Measurements from ENCODE around the gene GNRHR. TPM values are rescaled to one million over a fixed set of nuclear protein-coding genes. Genes with fewer than 3 reads are reported as not detected.

GNRHR gene
- total RNA-seq, 1 experiment from 2014 or later = not detected

- intact Hi-C loops (cut with micrococcal nuclease; ENCODE audit: unreplicated experiment) = loop anchor here (1.0 to 5.0 kb wide), 3 partner anchors 27 to 156 kb away; partner anchors contain the start of gene CENPC
- peak within 1 kb of the TSS; percentile 94 for H3K27ac Mint-ChIP-seq (ENCODE audit: unreplicated experiment)
- H3K36me3 Mint-ChIP-seq (ENCODE audit: insufficient read depth, unreplicated experiment) = peaks cover 19% of the 10 kb centered on the region
- CTCF ChIA-PET = interaction anchor here (0.7 to 1.0 kb wide), 2 partner anchors 14 to 23 kb away, joined by 3 read pairs; no protein-coding TSS in a partner anchor
- no peaks in the 10 kb centered on the region for H3K36me3 ChIP-seq (ENCODE audit: control insufficient read depth, insufficient read depth, low read length)
- 0 out of 2 replicates have a peak, but pooled peaks cover 4% of the 10 kb centered on the region for H3K4me1 ChIP-seq
- peak; percentile 97 to 98 for DNase-seq
- peaks cover 12% of the 10 kb centered on the region for H3K4me1 Mint-ChIP-seq (ENCODE audit: low read depth, unreplicated experiment)
- peak in 1 of 2 experiments; percentile 27 for TF ChIP-seq CTCF (IDR thresholded peaks at IDR 0.05; ENCODE audit: insufficient read depth in 1 of 2, low read depth in 1 of 2, low read length in 1 of 2, severe bottlenecking in 1 of 2, unreplicated experiment in 1 of 2)
- H3K27me3 Mint-ChIP-seq (ENCODE audit: insufficient read depth, unreplicated experiment) = no peaks in the 10 kb centered on the region
- peak within 1 kb of the TSS; percentile 60 for H3K4me3 ChIP-seq (ENCODE audit: low read depth, low read length)
- no peaks in the 10 kb centered on the region for H3K9me3 Mint-ChIP-seq (ENCODE audit: unreplicated experiment)
- H3K4me3 Mint-ChIP-seq (ENCODE audit: unreplicated experiment) = peak within 1 kb of the TSS; percentile 90
- H3K9me3 ChIP-seq = no peaks in the 10 kb centered on the region
- POLR2A ChIA-PET = interaction anchor here (0.6 to 1.5 kb wide), 4 partner anchors 12 to 155 kb away, joined by 3 to 8 read pairs (median 3); partner anchors contain the start of gene CENPC
- no TSS peak for BruUV-seq (replicated peaks)
- H3K27me3 ChIP-seq (replicated peaks; ENCODE audit: control insufficient read depth, insufficient read depth, low read length) = no peaks in the 10 kb centered on the region
These were observed 53.3 kb downstream of the GNRHR start, which contains the start of gene UBA6 for GRCh38 chr4:67700738-67701516. TSS of gene UBA6 (minus strand) at chr4:67701155. CDS start at chr4:67701119, 36 bp downstream.

- no peak for DNase-seq
- intact Hi-C loops (cut with micrococcal nuclease; ENCODE audit: unreplicated experiment) = loop anchor here (1.0 to 5.0 kb wide), 2 partner anchors 26 to 47 kb away; no protein-coding TSS in a partner anchor
- Mint-ChIP-seq H3K27me3 (ENCODE audit: insufficient read depth, unreplicated experiment) (no peaks in the 10 kb centered on the region), H3K27ac (ENCODE audit: unreplicated experiment) (peak overlapping the region; percentile 94), H3K36me3 (ENCODE audit: insufficient read depth, unreplicated experiment) (peaks cover 22% of the 10 kb centered on the region), H3K4me1 (ENCODE audit: low read depth, unreplicated experiment) (peaks cover 12% of the 10 kb centered on the region), H3K4me3 (ENCODE audit: unreplicated experiment) (peak overlapping the region; percentile 90), H3K9me3 (ENCODE audit: unreplicated experiment) (no peaks in the 10 kb centered on the region)
- CTCF ChIA-PET = interaction anchor here (0.7 kb wide), 1 partner anchor 24 kb away, joined by 3 read pairs; no protein-coding TSS in a partner anchor
- POLR2A ChIA-PET = interaction anchor here (0.7 to 1.5 kb wide), 3 partner anchors 13 to 1298 kb away, joined by 3 to 8 read pairs (median 3); partner anchors contain the start of gene CENPC
- H3K9me3 ChIP-seq = no peaks in the 10 kb centered on the region
- peak overlapping the region; percentile 60 for H3K4me3 ChIP-seq (ENCODE audit: low read depth, low read length)
- no peaks in the 10 kb centered on the region for H3K27me3 ChIP-seq (replicated peaks; ENCODE audit: control insufficient read depth, insufficient read depth, low read length)
- TSS peak; percentile 51 for BruUV-seq (replicated peaks)
- H3K36me3 ChIP-seq (ENCODE audit: control insufficient read depth, insufficient read depth, low read length) = no peaks in the 10 kb centered on the region
- no peak for TF ChIP-seq CTCF (IDR thresholded peaks at IDR 0.05; ENCODE audit: insufficient read depth in 1 of 2, low read depth in 1 of 2, low read length in 1 of 2, severe bottlenecking in 1 of 2, unreplicated experiment in 1 of 2)
- 0 out of 2 replicates have a peak, but pooled peaks cover 4% of the 10 kb centered on the region for H3K4me1 ChIP-seq
These were observed 54.0 kb downstream of the GNRHR start for GRCh38 chr4:67700116-67700737.

- no peaks in the 10 kb centered on the region for H3K36me3 ChIP-seq (ENCODE audit: control insufficient read depth, insufficient read depth, low read length)
- POLR2A ChIA-PET = interaction anchor here (0.7 kb wide), 1 partner anchor 1299 kb away, joined by 3 read pairs; no protein-coding TSS in a partner anchor
- CTCF ChIA-PET = no interaction called here
These were observed 54.6 kb downstream of the GNRHR start for GRCh38 chr4:67699603-67700002.

More at GRCh38 chr4:67699603-67700002, 54.6 kb downstream of the GNRHR start:
- Histone ChIP-seq H3K4me3 (ENCODE audit: low read depth, low read length) (peak overlapping the region; percentile 60), H3K4me1 (0 out of 2 replicates have a peak, but pooled peaks cover 4% of the 10 kb centered on the region), H3K9me3 (no peaks in the 10 kb centered on the region), H3K27me3 (replicated peaks; ENCODE audit: control insufficient read depth, insufficient read depth, low read length) (no peaks in the 10 kb centered on the region)
- TF ChIP-seq CTCF (IDR thresholded peaks at IDR 0.05; ENCODE audit: insufficient read depth in 1 of 2, low read depth in 1 of 2, low read length in 1 of 2, severe bottlenecking in 1 of 2, unreplicated experiment in 1 of 2) = no peak
- H3K27me3 Mint-ChIP-seq (ENCODE audit: insufficient read depth, unreplicated experiment) = no peaks in the 10 kb centered on the region
- no peak for DNase-seq
- no peaks in the 10 kb centered on the region for H3K9me3 Mint-ChIP-seq (ENCODE audit: unreplicated experiment)
- no TSS peak for BruUV-seq (replicated peaks)
- intact Hi-C loops (cut with micrococcal nuclease; ENCODE audit: unreplicated experiment) = loop anchor here (1.0 to 5.0 kb wide), 2 partner anchors 25 to 48 kb away; no protein-coding TSS in a partner anchor
- peaks cover 28% of the 10 kb centered on the region for H3K36me3 Mint-ChIP-seq (ENCODE audit: insufficient read depth, unreplicated experiment)
- H3K4me3 Mint-ChIP-seq (ENCODE audit: unreplicated experiment) = peak overlapping the region; percentile 90
- peaks cover 12% of the 10 kb centered on the region for H3K4me1 Mint-ChIP-seq (ENCODE audit: low read depth, unreplicated experiment)
- H3K27ac Mint-ChIP-seq (ENCODE audit: unreplicated experiment) = peak overlapping the region; percentile 94

All from Caco-2 (cell line).